ENCODE data around the gene CLPSL2. TPM values are rescaled to one million over a fixed set of nuclear protein-coding genes. Genes with fewer than 3 reads are reported as not detected.
A peak's percentile ranks its signal among the peaks of the same experiment; 100 is the strongest.

The CLPSL2 gene
- total RNA-seq, 1 donor from 2014 or later = not detected

DNA sequence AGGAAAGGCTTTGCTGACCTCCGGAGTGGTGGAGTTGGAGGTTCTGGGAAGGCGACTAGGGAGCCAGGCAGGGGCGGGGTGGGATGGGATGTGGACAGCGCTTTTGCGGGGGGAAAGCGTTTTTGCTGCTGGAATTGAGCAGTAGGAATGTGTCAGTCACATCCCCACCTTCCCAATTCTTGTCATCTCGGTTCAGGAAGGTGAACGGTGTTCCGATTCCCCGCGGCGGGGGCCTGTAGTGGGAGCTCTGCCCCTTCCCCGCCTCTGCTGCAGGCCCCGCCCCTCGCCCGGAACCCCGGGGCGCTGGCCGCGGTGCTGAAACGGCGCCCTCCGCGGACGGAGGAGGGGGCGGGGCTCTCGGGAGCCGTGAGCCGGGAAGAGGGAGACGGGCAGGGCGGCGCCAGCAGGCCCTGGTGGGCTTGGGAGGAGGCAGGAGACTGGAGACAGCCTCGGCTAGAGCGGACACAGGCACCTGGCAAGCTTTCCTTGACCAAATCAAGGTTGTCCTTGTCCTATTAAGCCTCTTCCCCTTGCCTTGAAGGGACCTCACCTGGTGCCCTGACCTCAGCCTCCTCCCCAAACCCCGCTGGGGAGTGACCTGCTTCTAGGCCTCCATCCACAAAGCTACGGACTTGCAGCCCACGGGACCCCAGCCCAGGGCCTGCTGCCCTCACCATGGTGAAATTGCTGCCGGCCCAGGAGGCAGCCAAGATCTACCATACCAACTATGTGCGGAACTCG, 28.8 kb downstream of the CLPSL2 start, which contains the start of gene LHFPL5:
Gene LHFPL5 (plus strand): TSS at position 357 of the 741 bp plus-strand sequence. CDS start 319 bp downstream, at position 676.
- no peaks in the 10 kb centered on the region for H3K36me3 Mint-ChIP-seq (ENCODE audit: unreplicated experiment)
- DNase-seq = peak; percentile 72
- peaks cover 3% of the 10 kb centered on the region for H3K9me3 Mint-ChIP-seq (ENCODE audit: unreplicated experiment)
- H3K4me3 Mint-ChIP-seq (ENCODE audit: unreplicated experiment) = peak within 1 kb of the TSS; percentile 87
- H3K27me3 Mint-ChIP-seq (ENCODE audit: unreplicated experiment) = peaks cover 6% of the 10 kb centered on the region
- TF ChIP-seq, protein P1, sequence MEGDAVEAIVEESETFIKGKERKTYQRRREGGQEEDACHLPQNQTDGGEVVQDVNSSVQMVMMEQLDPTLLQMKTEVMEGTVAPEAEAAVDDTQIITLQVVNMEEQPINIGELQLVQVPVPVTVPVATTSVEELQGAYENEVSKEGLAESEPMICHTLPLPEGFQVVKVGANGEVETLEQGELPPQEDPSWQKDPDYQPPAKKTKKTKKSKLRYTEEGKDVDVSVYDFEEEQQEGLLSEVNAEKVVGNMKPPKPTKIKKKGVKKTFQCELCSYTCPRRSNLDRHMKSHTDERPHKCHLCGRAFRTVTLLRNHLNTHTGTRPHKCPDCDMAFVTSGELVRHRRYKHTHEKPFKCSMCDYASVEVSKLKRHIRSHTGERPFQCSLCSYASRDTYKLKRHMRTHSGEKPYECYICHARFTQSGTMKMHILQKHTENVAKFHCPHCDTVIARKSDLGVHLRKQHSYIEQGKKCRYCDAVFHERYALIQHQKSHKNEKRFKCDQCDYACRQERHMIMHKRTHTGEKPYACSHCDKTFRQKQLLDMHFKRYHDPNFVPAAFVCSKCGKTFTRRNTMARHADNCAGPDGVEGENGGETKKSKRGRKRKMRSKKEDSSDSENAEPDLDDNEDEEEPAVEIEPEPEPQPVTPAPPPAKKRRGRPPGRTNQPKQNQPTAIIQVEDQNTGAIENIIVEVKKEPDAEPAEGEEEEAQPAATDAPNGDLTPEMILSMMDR (IDR thresholded peaks at IDR 0.05; ENCODE audit: partially characterized antibody, unreplicated experiment) = no peak
- H3K27ac Mint-ChIP-seq (ENCODE audit: unreplicated experiment) = no peak within 1 kb of the TSS
- H3K4me1 Mint-ChIP-seq (ENCODE audit: low read depth, unreplicated experiment) = peaks cover 14% of the 10 kb centered on the region

DNA sequence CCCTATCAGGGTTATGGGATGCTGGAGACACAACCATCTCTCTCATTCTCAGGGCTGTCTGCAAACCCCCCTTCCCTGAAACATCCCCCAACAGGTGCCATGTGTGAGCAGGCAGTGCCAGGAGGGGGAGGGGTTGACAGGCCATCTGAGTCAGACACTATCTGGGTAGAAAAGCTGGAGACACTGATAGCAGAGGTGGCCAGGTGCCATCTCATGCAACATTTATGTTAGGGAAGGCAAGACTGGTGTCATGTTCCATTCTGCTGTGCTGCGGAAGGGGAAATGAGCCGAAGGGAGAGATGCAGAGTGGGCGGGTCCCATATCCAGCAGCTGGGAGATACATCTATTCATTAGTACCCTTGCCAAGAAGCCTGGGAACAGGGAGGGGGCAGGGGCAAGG, 32.3 kb downstream of the CLPSL2 start:
- TF ChIP-seq, protein P1 (IDR thresholded peaks at IDR 0.05; ENCODE audit: partially characterized antibody, unreplicated experiment) = no peak
- DNase-seq = peak; percentile 58
- Mint-ChIP-seq H3K36me3 (ENCODE audit: unreplicated experiment) (no peaks in the 10 kb centered on the region), H3K27ac (ENCODE audit: unreplicated experiment) (peak overlapping the region; percentile 71), H3K4me3 (ENCODE audit: unreplicated experiment) (peak overlapping the region; percentile 32), H3K27me3 (ENCODE audit: unreplicated experiment) (peaks cover 6% of the 10 kb centered on the region), H3K9me3 (ENCODE audit: unreplicated experiment) (peaks cover 3% of the 10 kb centered on the region), H3K4me1 (ENCODE audit: low read depth, unreplicated experiment) (peaks cover 20% of the 10 kb centered on the region)

DNA sequence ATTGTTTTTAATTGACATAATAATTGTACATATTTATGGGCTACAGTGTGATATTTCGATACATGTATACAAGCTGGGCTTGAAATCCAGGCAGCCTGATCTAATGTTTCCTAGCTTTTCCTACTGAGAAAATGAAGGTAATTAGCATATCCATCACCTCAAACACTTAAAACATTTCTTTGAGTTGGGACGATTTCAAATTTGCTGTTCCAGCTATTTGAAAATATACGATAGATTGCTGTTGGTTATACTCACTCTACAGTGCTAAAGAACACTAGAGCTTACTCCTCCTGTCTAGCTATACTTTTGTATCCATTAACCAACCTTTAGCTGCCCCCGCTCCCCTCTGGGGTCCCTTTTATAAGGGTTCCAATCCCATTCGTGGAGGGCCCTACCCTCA, 33.4 kb downstream of the CLPSL2 start:
- Mint-ChIP-seq H3K36me3 (ENCODE audit: unreplicated experiment) (no peaks in the 10 kb centered on the region), H3K4me3 (ENCODE audit: unreplicated experiment) (no peak overlapping the region), H3K27me3 (ENCODE audit: unreplicated experiment) (peaks cover 6% of the 10 kb centered on the region), H3K9me3 (ENCODE audit: unreplicated experiment) (peaks cover 3% of the 10 kb centered on the region), H3K4me1 (ENCODE audit: low read depth, unreplicated experiment) (peaks cover 19% of the 10 kb centered on the region), H3K27ac (ENCODE audit: unreplicated experiment) (no peak overlapping the region)
- no peak for DNase-seq
- TF ChIP-seq, protein P1 (IDR thresholded peaks at IDR 0.05; ENCODE audit: partially characterized antibody, unreplicated experiment) = no peak

DNA sequence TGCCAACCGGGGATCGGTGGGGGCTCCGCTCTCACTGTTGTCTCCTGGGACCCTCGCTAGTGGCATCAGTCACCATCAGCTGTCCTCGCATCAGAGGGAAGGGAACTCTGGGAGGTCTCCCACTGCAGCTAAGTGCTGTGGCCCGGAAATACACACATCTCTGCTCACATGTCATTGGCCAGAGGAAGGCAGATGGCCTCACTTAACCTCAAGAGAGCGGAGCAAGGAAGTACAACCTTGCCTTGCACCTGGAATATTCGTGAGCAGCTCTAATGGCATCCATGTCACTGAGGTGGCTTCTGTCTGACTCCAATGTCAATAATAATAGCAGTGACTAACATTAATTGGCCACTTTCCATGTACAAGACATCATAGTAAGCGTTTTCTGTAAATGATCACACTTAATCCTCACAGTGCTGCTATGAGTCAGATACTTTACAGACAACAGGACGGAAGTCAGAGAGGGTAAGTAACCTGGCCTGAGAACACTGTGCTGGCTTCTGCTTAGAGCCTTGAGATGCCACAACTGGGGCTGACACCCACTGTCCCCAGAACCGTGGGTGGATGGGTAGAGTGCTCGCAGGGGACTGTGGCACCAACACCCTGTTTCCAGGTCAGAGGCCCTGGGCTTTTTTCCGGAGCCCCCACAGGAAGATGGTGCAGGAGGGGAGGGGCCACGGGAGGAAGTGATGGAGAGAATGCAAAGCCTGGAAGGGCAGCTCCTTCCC, 34.7 kb downstream of the CLPSL2 start:
- H3K4me3 Mint-ChIP-seq (ENCODE audit: unreplicated experiment) = peak overlapping the region; percentile 6
- H3K4me1 Mint-ChIP-seq (ENCODE audit: low read depth, unreplicated experiment) = peaks cover 16% of the 10 kb centered on the region
- TF ChIP-seq, protein P1 (IDR thresholded peaks at IDR 0.05; ENCODE audit: partially characterized antibody, unreplicated experiment) = no peak
- H3K9me3 Mint-ChIP-seq (ENCODE audit: unreplicated experiment) = peaks cover 3% of the 10 kb centered on the region
- H3K27me3 Mint-ChIP-seq (ENCODE audit: unreplicated experiment) = peaks cover 6% of the 10 kb centered on the region
- DNase-seq = no peak
- H3K27ac Mint-ChIP-seq (ENCODE audit: unreplicated experiment) = peak overlapping the region; percentile 75
- H3K36me3 Mint-ChIP-seq (ENCODE audit: unreplicated experiment) = no peaks in the 10 kb centered on the region

DNA sequence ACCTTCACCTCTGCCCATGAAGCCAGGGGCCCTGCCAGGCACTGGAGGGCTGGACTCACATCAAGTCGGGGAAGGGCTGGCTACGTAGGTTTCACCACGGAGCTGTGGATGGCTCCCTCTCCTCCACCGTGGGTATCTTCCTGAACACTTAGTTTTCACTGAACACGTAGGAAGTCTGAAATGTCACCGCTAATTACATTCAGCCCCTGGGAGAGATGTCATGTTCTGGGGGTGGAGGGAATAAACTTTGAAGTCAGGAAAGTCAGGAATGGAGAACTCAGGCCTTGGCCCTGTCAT, 35.2 kb downstream of the CLPSL2 start:
- no peak for DNase-seq
- TF ChIP-seq, protein P1 (IDR thresholded peaks at IDR 0.05; ENCODE audit: partially characterized antibody, unreplicated experiment) = no peak
- Mint-ChIP-seq H3K9me3 (ENCODE audit: unreplicated experiment) (peaks cover 3% of the 10 kb centered on the region), H3K27me3 (ENCODE audit: unreplicated experiment) (peaks cover 6% of the 10 kb centered on the region), H3K27ac (ENCODE audit: unreplicated experiment) (no peak overlapping the region), H3K4me3 (ENCODE audit: unreplicated experiment) (no peak overlapping the region), H3K4me1 (ENCODE audit: low read depth, unreplicated experiment) (peaks cover 16% of the 10 kb centered on the region), H3K36me3 (ENCODE audit: unreplicated experiment) (no peaks in the 10 kb centered on the region)

Measured in glutamatergic neuron (in vitro differentiated cells).